Measurements from ENCODE around the gene CAMK2A. TPM values are rescaled to one million over a fixed set of nuclear protein-coding genes. Genes with fewer than 3 reads are reported as not detected.

CAMK2A gene
- total RNA-seq, 1 experiment from 2014 or later: 0.33 TPM

GRCh38 chr5:150338546-150338945, 49.0 kb upstream of the CAMK2A start:
- Histone ChIP-seq H3K4me1 (ENCODE audit: insufficient read depth, low read length) (no peaks in the 10 kb centered on the region), H3K18ac (ENCODE audit: insufficient read length, low read depth, low read length) (no peak overlapping the region), H3K56ac (ENCODE audit: insufficient read length, low read depth, low read length) (no peak overlapping the region), H2BK5ac (ENCODE audit: insufficient read length, low read length) (no peak overlapping the region), H3K79me1 (ENCODE audit: insufficient read depth, low read depth, low read length, poor library complexity, severe bottlenecking) (no peaks in the 10 kb centered on the region), H2BK15ac (ENCODE audit: low read depth, low read length) (no peak overlapping the region), H3K23me2 (ENCODE audit: insufficient read length, low read depth, low read length, poor library complexity, severe bottlenecking) (no peaks in the 10 kb centered on the region), H3K14ac (ENCODE audit: insufficient read depth, low read length) (no peak overlapping the region), H3T11ph (ENCODE audit: low read length) (no peak overlapping the region), H3K4ac (ENCODE audit: low read depth, low read length) (no peak overlapping the region), H3K9me3 (ENCODE audit: control insufficient read depth, low read depth, low read length) (no peaks in the 10 kb centered on the region), H3K79me2 (ENCODE audit: insufficient read depth, low read length) (no peaks in the 10 kb centered on the region), H3K23ac (ENCODE audit: insufficient read length, low read depth, low read length) (no peak overlapping the region), H2BK12ac (ENCODE audit: insufficient read length, low read depth, low read length) (no peak overlapping the region), H2BK20ac (ENCODE audit: low read depth, low read length, poor library complexity, severe bottlenecking) (no peak overlapping the region), H3K4me2 (ENCODE audit: insufficient read depth, insufficient read length, low read length) (no peak overlapping the region), H3K9ac (ENCODE audit: extremely low read depth, insufficient read length, low read length) (no peak overlapping the region), H2AFZ (ENCODE audit: low read length) (no peak overlapping the region), H4K20me1 (ENCODE audit: control insufficient read depth, insufficient read depth, insufficient read length) (no peaks in the 10 kb centered on the region), H2AK5ac (ENCODE audit: insufficient read length, low read length) (no peak overlapping the region), H4K8ac (replicated peaks; ENCODE audit: insufficient read length, low read depth, low read length) (no peak overlapping the region), H4K5ac (ENCODE audit: insufficient read length, low read depth, low read length) (no peak overlapping the region), H2BK120ac (ENCODE audit: low read depth, low read length, poor library complexity, severe bottlenecking) (no peak overlapping the region), H3K27me3 (ENCODE audit: insufficient read depth, low read length) (no peaks in the 10 kb centered on the region), H3K27ac (ENCODE audit: insufficient read length, low read depth, low read length) (no peak overlapping the region), H4K91ac (ENCODE audit: insufficient read length, low read depth, low read length) (no peak overlapping the region)
- H3K27ac Mint-ChIP-seq: peak overlapping the region in 1 of 3 experiments; percentile 28; a peak in 1 of 7 replicates
- no peak for DNase-seq
- H3K27me3 Mint-ChIP-seq (ENCODE audit: low read depth): no peaks in the 10 kb centered on the region; the same call in 1 of the 2 replicates
- H3K9me3 Mint-ChIP-seq: no peaks in the 10 kb centered on the region; a peak in 1 of 5 replicates
- H3K36me3 Mint-ChIP-seq (ENCODE audit: insufficient read depth in 1 of 3, low read depth in 3 of 3): no peaks in the 10 kb centered on the region
- no CpG with 5 or more reads among the region's 11 CpGs for WGBS (ENCODE audit: extremely low coverage, insufficient read length, low lambda C conversion rate)
- peaks cover 0 to 7% of the 10 kb centered on the region in 2 experiments; a peak in 2 of 4 replicates for H3K4me1 Mint-ChIP-seq
- H3K4me3 Mint-ChIP-seq: no peak overlapping the region
- TF ChIP-seq CTCF (conservative IDR thresholded peaks at IDR 0.05): no peak

Measured in H9 (cell line).